Brain microvascular endothelial cell (primary cell): Measurements from ENCODE around the gene WDR37.

Source experiments
- DNase-seq: peaks from one replicate; pipeline ENCODE4 v3.0.0-alpha.2; 2020
- H3K27ac ChIP-seq: fragments of 250-450 bp; sonication (Bioruptor Pico); 2 replicates; pipeline ENCODE4 v1.5.1; 2020; ENCODE audit warnings: mild to moderate bottlenecking, moderate library complexity
- H3K27me3 ChIP-seq: fragments of 250-450 bp; sonication (Bioruptor Pico); replicated peaks from 2 replicates; pipeline ENCODE4 v1.5.1; 2020; ENCODE audit warnings: mild to moderate bottlenecking
- H3K36me3 ChIP-seq: fragments of 250-450 bp; sonication (Bioruptor Pico); replicated peaks from 2 replicates; pipeline ENCODE4 v1.5.1; 2020; ENCODE audit warnings: mild to moderate bottlenecking
- H3K4me3 ChIP-seq: 2 replicates; pipeline ENCODE4 v1.5.1; 2011; ENCODE audit warnings: low read depth, mild to moderate bottlenecking, control low read depth, low read length, moderate library complexity
- CTCF ChIP-seq: IDR thresholded peaks from 2 replicates; pipeline ENCODE4 v1.5.1; 2011; ENCODE audit warnings: low read depth, mild to moderate bottlenecking, moderate library complexity, low read length, control low read depth, inconsistent platforms; ENCODE audit errors: missing control alignments
- in situ Hi-C: cut with HindIII; loops from 2 replicates; pipeline ENCODE4 v1.10.0; 2017; ENCODE audit warnings: low sequenced_read_pairs, low pct_ligation_motif_present

The WDR37 gene

GRCh38 chr10:1153251-1153763 lies 97.1 kb downstream of the WDR37 start:
- H3K27me3 ChIP-seq: no peaks in the 10 kb centered on the region
- H3K27ac ChIP-seq: no peak overlapping the region
- no peak overlapping the region for H3K4me3 ChIP-seq
- in situ Hi-C loops: no loop called here
- no peak for DNase-seq
- no peaks in the 10 kb centered on the region for H3K36me3 ChIP-seq
- TF ChIP-seq CTCF: no peak

- H3K4me3 ChIP-seq: no peak overlapping the region
- H3K27ac ChIP-seq: no peak overlapping the region
- no peaks in the 10 kb centered on the region for H3K27me3 ChIP-seq
- DNase-seq: no peak
- no peak for TF ChIP-seq CTCF
- in situ Hi-C loops: no loop called here
- H3K36me3 ChIP-seq: no peaks in the 10 kb centered on the region
Observed at GRCh38 chr10:1153805-1154351, 97.7 kb downstream of the WDR37 start.

- in situ Hi-C loops: no loop called here
Observed at GRCh38 chr10:1154531-1155295, 98.5 kb downstream of the WDR37 start.

GRCh38 chr10:1155791-1156615 lies 99.8 kb downstream of the WDR37 start:
- TF ChIP-seq CTCF: no peak
- no peak overlapping the region for H3K27ac ChIP-seq
- H3K27me3 ChIP-seq: no peaks in the 10 kb centered on the region

More at GRCh38 chr10:1154531-1155295, 98.5 kb downstream of the WDR37 start:
- TF ChIP-seq CTCF: no peak
- no peak for DNase-seq
- Histone ChIP-seq H3K4me3 (no peak overlapping the region), H3K36me3 (no peaks in the 10 kb centered on the region), H3K27ac (no peak overlapping the region), H3K27me3 (no peaks in the 10 kb centered on the region)

GRCh38 chr10:1156616-1156886 lies 100.4 kb downstream of the WDR37 start:
- in situ Hi-C loops: no loop called here
- Histone ChIP-seq H3K36me3 (no peaks in the 10 kb centered on the region), H3K27me3 (no peaks in the 10 kb centered on the region), H3K4me3 (no peak overlapping the region), H3K27ac (no peak overlapping the region)
- no peak for TF ChIP-seq CTCF
- DNase-seq: no peak

More at GRCh38 chr10:1155791-1156615, 99.8 kb downstream of the WDR37 start:
- Histone ChIP-seq H3K4me3 (no peak overlapping the region), H3K36me3 (no peaks in the 10 kb centered on the region)
- no peak for DNase-seq
- in situ Hi-C loops: no loop called here
